D721Med (cell line): ENCODE results near the gene LRMDA.

ENCODE experiments used
- DNase-seq: peaks from one replicate; pipeline ENCODE4 v3.0.0; 2011; ENCODE audit warnings: low spot score; ENCODE audit not compliant: insufficient read length
- FAIRE-seq: peaks from 2 replicates; lab custom pipeline; 2011; peaks lifted over from hg19 to GRCh38; lab: Jason Lieb, UNC
- TF ChIP-seq, protein P1 (sequence below): IDR thresholded peaks from 2 replicates; pipeline ENCODE4 v1.5.1; 2012; ENCODE audit warnings: mild to moderate bottlenecking, control low read depth; ENCODE audit not compliant: insufficient read depth; ENCODE audit errors: missing control alignments

Gene LRMDA

DNA sequence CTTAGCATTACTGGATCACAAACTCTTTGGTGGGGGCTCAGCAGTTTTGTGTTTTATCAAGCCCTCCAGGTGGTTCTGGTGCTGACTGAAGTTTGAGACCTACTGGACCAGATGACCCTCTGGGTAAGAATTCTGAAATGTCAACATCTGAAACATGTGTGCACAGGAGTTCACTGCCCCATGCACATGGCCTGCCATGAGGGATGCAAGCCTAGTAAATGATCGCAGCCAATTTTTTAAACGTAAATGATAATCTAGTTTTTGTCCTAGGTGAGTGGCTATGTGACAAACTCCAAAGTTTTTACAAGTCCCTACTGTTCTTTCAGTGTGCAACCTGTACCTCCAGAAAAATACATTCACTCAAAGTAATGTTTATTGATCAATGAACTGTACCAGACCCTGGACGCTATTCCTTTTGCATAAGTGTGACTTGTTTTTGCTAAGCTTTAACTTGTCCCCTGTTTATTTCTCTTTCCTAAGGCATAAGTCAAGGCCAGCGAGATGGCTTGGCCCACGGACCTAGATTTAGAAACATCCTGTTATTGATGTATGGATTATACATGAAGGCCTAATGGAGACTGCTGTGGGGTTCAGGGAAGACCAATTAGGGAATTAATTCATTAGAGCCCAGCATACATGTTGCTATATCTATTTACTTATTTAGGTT, 531.1 kb downstream of the LRMDA start:
- no peak for FAIRE-seq
- no peak for DNase-seq
- TF ChIP-seq, protein P1, sequence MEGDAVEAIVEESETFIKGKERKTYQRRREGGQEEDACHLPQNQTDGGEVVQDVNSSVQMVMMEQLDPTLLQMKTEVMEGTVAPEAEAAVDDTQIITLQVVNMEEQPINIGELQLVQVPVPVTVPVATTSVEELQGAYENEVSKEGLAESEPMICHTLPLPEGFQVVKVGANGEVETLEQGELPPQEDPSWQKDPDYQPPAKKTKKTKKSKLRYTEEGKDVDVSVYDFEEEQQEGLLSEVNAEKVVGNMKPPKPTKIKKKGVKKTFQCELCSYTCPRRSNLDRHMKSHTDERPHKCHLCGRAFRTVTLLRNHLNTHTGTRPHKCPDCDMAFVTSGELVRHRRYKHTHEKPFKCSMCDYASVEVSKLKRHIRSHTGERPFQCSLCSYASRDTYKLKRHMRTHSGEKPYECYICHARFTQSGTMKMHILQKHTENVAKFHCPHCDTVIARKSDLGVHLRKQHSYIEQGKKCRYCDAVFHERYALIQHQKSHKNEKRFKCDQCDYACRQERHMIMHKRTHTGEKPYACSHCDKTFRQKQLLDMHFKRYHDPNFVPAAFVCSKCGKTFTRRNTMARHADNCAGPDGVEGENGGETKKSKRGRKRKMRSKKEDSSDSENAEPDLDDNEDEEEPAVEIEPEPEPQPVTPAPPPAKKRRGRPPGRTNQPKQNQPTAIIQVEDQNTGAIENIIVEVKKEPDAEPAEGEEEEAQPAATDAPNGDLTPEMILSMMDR: no peak

- no peak for FAIRE-seq
- no peak for DNase-seq
- TF ChIP-seq, protein P1: no peak
Measured at GRCh38 chr10:75967491-75967890, 536.1 kb downstream of the LRMDA start.

- FAIRE-seq (no peak), DNase-seq (no peak)
- TF ChIP-seq, protein P1: no peak
Measured at GRCh38 chr10:75969031-75969430, 537.6 kb downstream of the LRMDA start.

- TF ChIP-seq, protein P1: no peak
Measured at GRCh38 chr10:75971402-75972211, 540.2 kb downstream of the LRMDA start.

GRCh38 chr10:75972491-75973276, 541.3 kb downstream of the LRMDA start:
- TF ChIP-seq, protein P1: no peak
- DNase-seq: no peak
- no peak for FAIRE-seq

More at GRCh38 chr10:75971402-75972211, 540.2 kb downstream of the LRMDA start:
- DNase-seq (no peak), FAIRE-seq (no peak)

GRCh38 chr10:75974080-75974479, 542.7 kb downstream of the LRMDA start:
- no peak for DNase-seq
- FAIRE-seq: no peak
- TF ChIP-seq, protein P1: no peak
